Neutrophil (primary cell): ENCODE results near the gene DDO.

ENCODE experiments used
- H3K27ac ChIP-seq: fragments of 200-600 bp; sonication (generic); 2 replicates; pipeline ENCODE4 v1.5.1; 2016; ENCODE audit warnings: mild to moderate bottlenecking, moderate library complexity
- H3K27me3 ChIP-seq: fragments of 200-600 bp; sonication (generic); 2 replicates; pipeline ENCODE4 v1.6.0; 2016; ENCODE audit warnings: mild to moderate bottlenecking
- H3K36me3 ChIP-seq: fragments of 200-600 bp; sonication (generic); 2 replicates; pipeline ENCODE4 v1.5.1; 2017
- H3K4me1 ChIP-seq, 2 experiments: fragments of 200-600 bp in 1 of 2; sonication (generic) in 1 of 2; 1 replicate in 1 of 2; 2 replicates in 1 of 2; pipeline versions ENCODE4 v1.5.1 to v1.6.1; 2013 to 2016; ENCODE audit warnings: low read depth in 1 of 2, low read length in 1 of 2, mild to moderate bottlenecking in 1 of 2, moderate library complexity in 1 of 2; ENCODE audit not compliant: control insufficient read depth in 1 of 2, insufficient read depth in 1 of 2
- H3K4me3 ChIP-seq, 2 experiments: fragments of 200-600 bp in 1 of 2; sonication (generic) in 1 of 2; 1 replicate in 1 of 2; 2 replicates in 1 of 2; pipeline ENCODE4 v1.5.1; 2013 to 2016; ENCODE audit warnings: low read depth in 1 of 2, low read length in 1 of 2, mild to moderate bottlenecking in 1 of 2, moderate library complexity in 1 of 2
- H3K9me3 ChIP-seq: fragments of 200-600 bp; sonication (generic); 2 replicates; pipeline ENCODE4 v1.5.1; 2016
- CTCF ChIP-seq: fragments of 200-600 bp; sonication (generic); IDR thresholded peaks from 2 replicates; pipeline ENCODE4 v1.5.1; 2016; ENCODE audit warnings: antibody characterized with exemption

DDO gene

GRCh38 chr6:110399219-110400071, 15.9 kb downstream of the DDO start:
- H3K9me3 ChIP-seq, result no peaks in the 10 kb centered on the region

GRCh38 chr6:110398778-110399177, 16.6 kb downstream of the DDO start:
- no peak overlapping the region for H3K4me3 ChIP-seq
- H3K27ac ChIP-seq, result no peak overlapping the region
- no peak for TF ChIP-seq CTCF
- H3K27me3 ChIP-seq, result no peaks in the 10 kb centered on the region
- no peaks in the 10 kb centered on the region for H3K4me1 ChIP-seq
- no peaks in the 10 kb centered on the region for H3K36me3 ChIP-seq
- H3K9me3 ChIP-seq, result no peaks in the 10 kb centered on the region

More at GRCh38 chr6:110399219-110400071, 15.9 kb downstream of the DDO start:
- Histone ChIP-seq H3K4me1 (no peaks in the 10 kb centered on the region), H3K36me3 (no peaks in the 10 kb centered on the region), H3K4me3 (no peak overlapping the region), H3K27ac (no peak overlapping the region), H3K27me3 (no peaks in the 10 kb centered on the region)
- TF ChIP-seq CTCF, result no peak

GRCh38 chr6:110395221-110395620, 20.2 kb downstream of the DDO start:
- H3K27ac ChIP-seq, result no peak overlapping the region
- H3K27me3 ChIP-seq, result no peaks in the 10 kb centered on the region
- TF ChIP-seq CTCF, result no peak
- no peaks in the 10 kb centered on the region for H3K9me3 ChIP-seq
- H3K4me1 ChIP-seq, result no peaks in the 10 kb centered on the region
- H3K36me3 ChIP-seq, result no peaks in the 10 kb centered on the region
- no peak overlapping the region for H3K4me3 ChIP-seq

GRCh38 chr6:110394409-110394808, 21.0 kb downstream of the DDO start:
- no peaks in the 10 kb centered on the region for H3K9me3 ChIP-seq
- H3K4me1 ChIP-seq, result no peaks in the 10 kb centered on the region
- H3K36me3 ChIP-seq, result no peaks in the 10 kb centered on the region
- H3K4me3 ChIP-seq, result no peak overlapping the region
- H3K27me3 ChIP-seq, result no peaks in the 10 kb centered on the region
- no peak for TF ChIP-seq CTCF
- no peak overlapping the region for H3K27ac ChIP-seq

- H3K4me1 ChIP-seq, result no peaks in the 10 kb centered on the region
These were observed 22.6 kb downstream of the DDO start for GRCh38 chr6:110392727-110393126.

More at GRCh38 chr6:110392727-110393126, 22.6 kb downstream of the DDO start:
- H3K27ac ChIP-seq, result no peak overlapping the region
- H3K27me3 ChIP-seq, result no peaks in the 10 kb centered on the region
- no peaks in the 10 kb centered on the region for H3K9me3 ChIP-seq
- TF ChIP-seq CTCF, result no peak
- H3K36me3 ChIP-seq, result no peaks in the 10 kb centered on the region
- H3K4me3 ChIP-seq, result no peak overlapping the region
